HepG2 (cell line): ENCODE data around the gene SPIRE1. TPM values are rescaled to one million over a fixed set of nuclear protein-coding genes. Genes with fewer than 3 reads are reported as not detected.

ENCODE experiments used
- ATF1 ChIP-seq: IDR thresholded peaks from 2 replicates; pipeline ENCODE4 v1.6.1; 2016; ENCODE audit warnings: mild to moderate bottlenecking, control low read depth
- CCAR2 ChIP-seq: fragments of 200-400 bp; formaldehyde crosslinking; optimal IDR thresholded peaks from 2 replicates; pipeline ENCODE3; 2018; ENCODE audit warnings: low read depth, mild to moderate bottlenecking, low read length, moderate library complexity
- ISX ChIP-seq: sonication (generic); formaldehyde crosslinking; conservative IDR thresholded peaks from 2 replicates; pipeline ENCODE4 v1.5.0; 2020; ENCODE audit warnings: missing genetic modification reagents
- KLF16 ChIP-seq, 2 experiments: sonication (generic) in 1 of 2; formaldehyde crosslinking in 1 of 2; IDR thresholded peaks; 2 replicates each; pipeline versions ENCODE4 v1.6.1 to v1.8.0; 2016 to 2023; ENCODE audit warnings: missing genetic modification reagents in 2 of 2, missing compliant biosample characterization in 1 of 2
- NR2F2 ChIP-seq: IDR thresholded peaks from 2 replicates; pipeline ENCODE4 v1.6.1; 2012; ENCODE audit warnings: low read depth, inconsistent platforms, borderline replicate concordance
- POGZ ChIP-seq: sonication (generic); formaldehyde crosslinking; IDR thresholded peaks from 2 replicates; pipeline ENCODE4 v1.4.0; 2020; ENCODE audit warnings: mild to moderate bottlenecking, missing genetic modification reagents
- XBP1 ChIP-seq: sonication (generic); formaldehyde crosslinking; IDR thresholded peaks from 2 replicates; pipeline ENCODE4 v1.5.0; 2020; ENCODE audit warnings: missing genetic modification reagents
- ZMAT3 ChIP-seq: sonication (generic); formaldehyde crosslinking; conservative IDR thresholded peaks from 2 replicates; pipeline ENCODE4 v1.7.0; 2021; ENCODE audit warnings: missing genetic modification reagents
- ZMYM4 ChIP-seq: sonication (generic); formaldehyde crosslinking; IDR thresholded peaks from 2 replicates; pipeline ENCODE4 v1.8.1; 2023; ENCODE audit warnings: mild to moderate bottlenecking, missing genetic modification reagents
- ZNF317 ChIP-seq: sonication (generic); formaldehyde crosslinking; IDR thresholded peaks from 2 replicates; pipeline ENCODE4 v1.5.0; 2020; ENCODE audit warnings: mild to moderate bottlenecking, missing genetic modification reagents
- ZNF616 ChIP-seq: sonication (generic); formaldehyde crosslinking; IDR thresholded peaks from 2 replicates; pipeline ENCODE4 v1.5.0; 2020; ENCODE audit warnings: low read depth, mild to moderate bottlenecking, missing genetic modification reagents
- ZSCAN22 ChIP-seq: sonication (generic); formaldehyde crosslinking; IDR thresholded peaks from 2 replicates; pipeline ENCODE4 v1.4.0; 2020; ENCODE audit warnings: mild to moderate bottlenecking, missing genetic modification reagents
- polyA plus RNA-seq, 8 experiments: library from polyadenylated mRNA; depleted of rRNA in 3 of 8; stranded (reverse) in 7 of 8; unstranded in 1 of 8; fragments of >200 nt; fragmentation: Illumina TruSeq in 4 of 8; extraction: Trizol in 4 of 8; gene quantifications; 2 replicates each; pipeline versions ENCODE4 v1.2.1 to v1.2.3, GENCODE V29; 2011 to 2016; ENCODE audit warnings: low read depth in 4 of 8, missing spikeins in 1 of 8, mixed read lengths in 1 of 8; ENCODE audit not compliant: insufficient read depth in 1 of 8
- total RNA-seq, 5 experiments: library from RNA; depleted of rRNA; stranded (reverse); fragments of >200 nt; fragmentation: Illumina TruSeq; extraction: Trizol; gene quantifications; 2 replicates each; pipeline ENCODE4 v1.2.3, GENCODE V29; 2016; ENCODE audit warnings: low read depth in 1 of 5
- TF ChIP-seq, protein P1 (sequence below): IDR thresholded peaks from 2 replicates; pipeline ENCODE4 v1.6.1; 2016; ENCODE audit warnings: low read depth, missing genetic modification reagents, missing compliant biosample characterization
- TF ChIP-seq, protein P2 (sequence below): sonication (generic); formaldehyde crosslinking; IDR thresholded peaks from 2 replicates; pipeline ENCODE4 v1.8.1; 2023; ENCODE audit warnings: mild to moderate bottlenecking, inconsistent platforms, moderate library complexity, missing genetic modification reagents, borderline replicate concordance
- TF ChIP-seq, protein P3 (sequence below): IDR thresholded peaks from 2 replicates; pipeline ENCODE4 v1.6.1; 2016; ENCODE audit warnings: low read depth
- TF ChIP-seq, protein P4 (sequence below): sonication (generic); formaldehyde crosslinking; conservative IDR thresholded peaks from 2 replicates; pipeline ENCODE4 v1.4.0; 2020; ENCODE audit warnings: missing genetic modification reagents
- TF ChIP-seq, protein P5 (sequence below): sonication (generic); formaldehyde crosslinking; conservative IDR thresholded peaks from 2 replicates; pipeline ENCODE4 v1.4.0; 2020; ENCODE audit warnings: missing genetic modification reagents
- TF ChIP-seq, protein P6 (sequence below): IDR thresholded peaks from 2 replicates; pipeline ENCODE4 v1.6.1; 2016; ENCODE audit warnings: missing compliant biosample characterization, missing genetic modification reagents, borderline replicate concordance

The SPIRE1 gene
- total and polyA plus RNA-seq, 2 of the 13 experiments (the other 11 are each of a cell fraction or from before 2014, with no cell fraction given): 9.9 to 21.3 TPM

DNA sequence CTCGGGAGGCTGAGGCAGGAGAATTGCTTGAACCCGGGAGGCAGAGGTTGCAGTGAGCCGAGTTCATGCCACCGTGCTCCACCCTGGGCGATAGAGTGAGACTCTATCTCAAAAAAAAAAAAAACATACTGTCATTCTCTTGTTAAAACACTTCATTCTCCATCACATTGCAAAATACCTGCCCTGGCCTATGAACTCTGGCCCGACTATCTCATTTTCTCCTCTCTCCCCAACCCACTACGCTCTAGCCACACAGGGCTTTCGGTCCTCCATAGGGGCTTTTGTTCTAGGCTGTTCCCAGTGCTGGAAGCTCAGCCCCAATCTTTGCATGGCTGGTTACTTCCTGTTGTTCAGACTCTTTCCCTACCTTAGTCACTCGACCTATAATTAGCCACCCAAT, 34.3 kb upstream of the SPIRE1 start (continued):
- TF ChIP-seq, protein P1, sequence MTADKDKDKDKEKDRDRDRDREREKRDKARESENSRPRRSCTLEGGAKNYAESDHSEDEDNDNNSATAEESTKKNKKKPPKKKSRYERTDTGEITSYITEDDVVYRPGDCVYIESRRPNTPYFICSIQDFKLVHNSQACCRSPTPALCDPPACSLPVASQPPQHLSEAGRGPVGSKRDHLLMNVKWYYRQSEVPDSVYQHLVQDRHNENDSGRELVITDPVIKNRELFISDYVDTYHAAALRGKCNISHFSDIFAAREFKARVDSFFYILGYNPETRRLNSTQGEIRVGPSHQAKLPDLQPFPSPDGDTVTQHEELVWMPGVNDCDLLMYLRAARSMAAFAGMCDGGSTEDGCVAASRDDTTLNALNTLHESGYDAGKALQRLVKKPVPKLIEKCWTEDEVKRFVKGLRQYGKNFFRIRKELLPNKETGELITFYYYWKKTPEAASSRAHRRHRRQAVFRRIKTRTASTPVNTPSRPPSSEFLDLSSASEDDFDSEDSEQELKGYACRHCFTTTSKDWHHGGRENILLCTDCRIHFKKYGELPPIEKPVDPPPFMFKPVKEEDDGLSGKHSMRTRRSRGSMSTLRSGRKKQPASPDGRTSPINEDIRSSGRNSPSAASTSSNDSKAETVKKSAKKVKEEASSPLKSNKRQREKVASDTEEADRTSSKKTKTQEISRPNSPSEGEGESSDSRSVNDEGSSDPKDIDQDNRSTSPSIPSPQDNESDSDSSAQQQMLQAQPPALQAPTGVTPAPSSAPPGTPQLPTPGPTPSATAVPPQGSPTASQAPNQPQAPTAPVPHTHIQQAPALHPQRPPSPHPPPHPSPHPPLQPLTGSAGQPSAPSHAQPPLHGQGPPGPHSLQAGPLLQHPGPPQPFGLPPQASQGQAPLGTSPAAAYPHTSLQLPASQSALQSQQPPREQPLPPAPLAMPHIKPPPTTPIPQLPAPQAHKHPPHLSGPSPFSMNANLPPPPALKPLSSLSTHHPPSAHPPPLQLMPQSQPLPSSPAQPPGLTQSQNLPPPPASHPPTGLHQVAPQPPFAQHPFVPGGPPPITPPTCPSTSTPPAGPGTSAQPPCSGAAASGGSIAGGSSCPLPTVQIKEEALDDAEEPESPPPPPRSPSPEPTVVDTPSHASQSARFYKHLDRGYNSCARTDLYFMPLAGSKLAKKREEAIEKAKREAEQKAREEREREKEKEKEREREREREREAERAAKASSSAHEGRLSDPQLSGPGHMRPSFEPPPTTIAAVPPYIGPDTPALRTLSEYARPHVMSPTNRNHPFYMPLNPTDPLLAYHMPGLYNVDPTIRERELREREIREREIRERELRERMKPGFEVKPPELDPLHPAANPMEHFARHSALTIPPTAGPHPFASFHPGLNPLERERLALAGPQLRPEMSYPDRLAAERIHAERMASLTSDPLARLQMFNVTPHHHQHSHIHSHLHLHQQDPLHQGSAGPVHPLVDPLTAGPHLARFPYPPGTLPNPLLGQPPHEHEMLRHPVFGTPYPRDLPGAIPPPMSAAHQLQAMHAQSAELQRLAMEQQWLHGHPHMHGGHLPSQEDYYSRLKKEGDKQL (CRISPR knock-in tag): no peak
- no peak for TF ChIP-seq ZMYM4
- TF ChIP-seq KLF16 (CRISPR knock-in tag; IDR thresholded peaks at IDR 0.05): no peak
- no peak for TF ChIP-seq CCAR2
- no peak for TF ChIP-seq ZMAT3 (CRISPR knock-in tag)
- TF ChIP-seq POGZ (CRISPR knock-in tag): 0 out of 2 replicates have a peak, but pooled peaks have one; percentile 41
- TF ChIP-seq, protein P2, sequence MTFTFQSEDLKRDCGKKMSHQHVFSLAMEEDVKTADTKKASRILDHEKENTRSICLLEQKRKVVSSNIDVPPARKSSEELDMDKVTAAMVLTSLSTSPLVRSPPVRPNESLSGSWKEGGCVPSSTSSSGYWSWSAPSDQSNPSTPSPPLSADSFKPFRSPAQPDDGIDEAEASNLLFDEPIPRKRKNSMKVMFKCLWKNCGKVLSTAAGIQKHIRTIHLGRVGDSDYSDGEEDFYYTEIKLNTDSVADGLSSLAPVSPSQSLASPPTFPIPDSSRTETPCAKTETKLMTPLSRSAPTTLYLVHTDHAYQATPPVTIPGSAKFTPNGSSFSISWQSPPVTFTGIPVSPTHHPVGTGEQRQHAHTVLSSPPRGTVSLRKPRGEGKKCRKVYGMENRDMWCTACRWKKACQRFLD (CRISPR knock-in tag): no peak
- TF ChIP-seq, protein P3, sequence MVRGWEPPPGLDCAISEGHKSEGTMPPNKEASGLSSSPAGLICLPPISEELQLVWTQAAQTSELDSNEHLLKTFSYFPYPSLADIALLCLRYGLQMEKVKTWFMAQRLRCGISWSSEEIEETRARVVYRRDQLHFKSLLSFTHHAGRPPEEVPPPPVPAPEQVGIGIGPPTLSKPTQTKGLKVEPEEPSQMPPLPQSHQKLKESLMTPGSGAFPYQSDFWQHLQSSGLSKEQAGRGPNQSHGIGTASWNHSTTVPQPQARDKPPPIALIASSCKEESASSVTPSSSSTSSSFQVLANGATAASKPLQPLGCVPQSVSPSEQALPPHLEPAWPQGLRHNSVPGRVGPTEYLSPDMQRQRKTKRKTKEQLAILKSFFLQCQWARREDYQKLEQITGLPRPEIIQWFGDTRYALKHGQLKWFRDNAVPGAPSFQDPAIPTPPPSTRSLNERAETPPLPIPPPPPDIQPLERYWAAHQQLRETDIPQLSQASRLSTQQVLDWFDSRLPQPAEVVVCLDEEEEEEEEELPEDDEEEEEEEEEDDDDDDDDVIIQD (CRISPR knock-in tag): 0 out of 2 replicates have a peak, but pooled peaks have one; percentile 19
- TF ChIP-seq ZSCAN22: no peak
- TF ChIP-seq NR2F2: peak; percentile 40; the same call in 1 of the 2 replicates
- TF ChIP-seq, protein P4, sequence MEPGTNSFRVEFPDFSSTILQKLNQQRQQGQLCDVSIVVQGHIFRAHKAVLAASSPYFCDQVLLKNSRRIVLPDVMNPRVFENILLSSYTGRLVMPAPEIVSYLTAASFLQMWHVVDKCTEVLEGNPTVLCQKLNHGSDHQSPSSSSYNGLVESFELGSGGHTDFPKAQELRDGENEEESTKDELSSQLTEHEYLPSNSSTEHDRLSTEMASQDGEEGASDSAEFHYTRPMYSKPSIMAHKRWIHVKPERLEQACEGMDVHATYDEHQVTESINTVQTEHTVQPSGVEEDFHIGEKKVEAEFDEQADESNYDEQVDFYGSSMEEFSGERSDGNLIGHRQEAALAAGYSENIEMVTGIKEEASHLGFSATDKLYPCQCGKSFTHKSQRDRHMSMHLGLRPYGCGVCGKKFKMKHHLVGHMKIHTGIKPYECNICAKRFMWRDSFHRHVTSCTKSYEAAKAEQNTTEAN (CRISPR knock-in tag): no peak
- TF ChIP-seq, protein P5, sequence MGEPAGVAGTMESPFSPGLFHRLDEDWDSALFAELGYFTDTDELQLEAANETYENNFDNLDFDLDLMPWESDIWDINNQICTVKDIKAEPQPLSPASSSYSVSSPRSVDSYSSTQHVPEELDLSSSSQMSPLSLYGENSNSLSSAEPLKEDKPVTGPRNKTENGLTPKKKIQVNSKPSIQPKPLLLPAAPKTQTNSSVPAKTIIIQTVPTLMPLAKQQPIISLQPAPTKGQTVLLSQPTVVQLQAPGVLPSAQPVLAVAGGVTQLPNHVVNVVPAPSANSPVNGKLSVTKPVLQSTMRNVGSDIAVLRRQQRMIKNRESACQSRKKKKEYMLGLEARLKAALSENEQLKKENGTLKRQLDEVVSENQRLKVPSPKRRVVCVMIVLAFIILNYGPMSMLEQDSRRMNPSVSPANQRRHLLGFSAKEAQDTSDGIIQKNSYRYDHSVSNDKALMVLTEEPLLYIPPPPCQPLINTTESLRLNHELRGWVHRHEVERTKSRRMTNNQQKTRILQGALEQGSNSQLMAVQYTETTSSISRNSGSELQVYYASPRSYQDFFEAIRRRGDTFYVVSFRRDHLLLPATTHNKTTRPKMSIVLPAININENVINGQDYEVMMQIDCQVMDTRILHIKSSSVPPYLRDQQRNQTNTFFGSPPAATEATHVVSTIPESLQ: no peak
- TF ChIP-seq XBP1: no peak
- TF ChIP-seq ISX (CRISPR knock-in tag): no peak
- no peak for TF ChIP-seq ZNF616
- no peak for TF ChIP-seq ATF1 (CRISPR knock-in tag)
- TF ChIP-seq, protein P6, sequence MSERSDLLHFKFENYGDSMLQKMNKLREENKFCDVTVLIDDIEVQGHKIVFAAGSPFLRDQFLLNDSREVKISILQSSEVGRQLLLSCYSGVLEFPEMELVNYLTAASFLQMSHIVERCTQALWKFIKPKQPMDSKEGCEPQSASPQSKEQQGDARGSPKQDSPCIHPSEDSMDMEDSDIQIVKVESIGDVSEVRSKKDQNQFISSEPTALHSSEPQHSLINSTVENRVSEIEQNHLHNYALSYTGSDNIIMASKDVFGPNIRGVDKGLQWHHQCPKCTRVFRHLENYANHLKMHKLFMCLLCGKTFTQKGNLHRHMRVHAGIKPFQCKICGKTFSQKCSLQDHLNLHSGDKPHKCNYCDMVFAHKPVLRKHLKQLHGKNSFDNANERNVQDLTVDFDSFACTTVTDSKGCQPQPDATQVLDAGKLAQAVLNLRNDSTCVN (CRISPR knock-in tag): no peak
- TF ChIP-seq ZNF317 (CRISPR knock-in tag): no peak
